Mammary microvascular endothelial cell (primary cell): Measurements from ENCODE around the gene TBC1D5. TPM values are rescaled to one million over a fixed set of nuclear protein-coding genes. Genes with fewer than 3 reads are reported as not detected.

Experiments used
- total RNA-seq: library from RNA; depleted of rRNA; stranded (reverse); fragments of >200 nt; gene quantifications from 2 replicates; pipeline ENCODE4 v1.2.3, GENCODE V29; 2015

TBC1D5 gene
- total RNA-seq, result 46.4 and 60.5 TPM in 2 replicates

GRCh38 chr3:17742102-17742879 is at the start of gene TBC1D5:
Gene TBC1D5, minus strand, starts transcription at chr3:17742631. Its CDS starts 234,061 bp downstream, at chr3:17508570.

